Right atrium auricular region (tissue), 2 donors: Measurements from ENCODE around the gene ZC2HC1B. TPM values are rescaled to one million over a fixed set of nuclear protein-coding genes. Genes with fewer than 3 reads are reported as not detected.

Experiments
- DNase-seq: peaks from one replicate; pipeline ENCODE4 v3.0.0-alpha.2; 2019; ENCODE audit warnings: low spot score
- H3K27ac ChIP-seq, 2 donors: fragments of 200-600 bp; sonication (generic); 1 replicate in 1 of 2; 2 replicates in 1 of 2; pipeline ENCODE4 v1.5.1; 2016 to 2019
- H3K27me3 ChIP-seq, 2 donors: fragments of 200-600 bp; sonication (generic); one replicate each; pipeline versions ENCODE4 v1.5.1 to v1.6.0; 2017 to 2019
- H3K36me3 ChIP-seq: fragments of 200-600 bp; sonication (generic); one replicate; pipeline ENCODE4 v1.5.1; 2016
- H3K4me1 ChIP-seq, 2 donors: fragments of 200-600 bp; sonication (generic); one replicate each; pipeline versions ENCODE4 v1.5.1 to v1.6.0; 2017 to 2019
- H3K4me3 ChIP-seq, 2 donors: fragments of 200-600 bp; sonication (generic); 1 replicate in 1 of 2; 2 replicates in 1 of 2; pipeline ENCODE4 v1.5.1; 2017 to 2019; ENCODE audit warnings: mild to moderate bottlenecking in 1 of 2, moderate library complexity in 1 of 2
- H3K9me3 ChIP-seq, 2 donors: fragments of 200-600 bp; sonication (generic); one replicate each; pipeline ENCODE4 v1.5.1; 2019
- total RNA-seq, 2 donors: library from RNA; depleted of rRNA; stranded (reverse); fragments of >200 nt; gene quantifications; one replicate each; pipeline ENCODE4 v1.1.0, GENCODE V29; 2016
- TF ChIP-seq, protein P1 (sequence below), 2 donors: fragments of 200-600 bp; sonication (generic); IDR thresholded peaks; one replicate each; pipeline ENCODE4 v1.5.1; 2019; ENCODE audit warnings: antibody characterized with exemption in 2 of 2

The ZC2HC1B gene
- total RNA-seq, 2 donors from 2014 or later: not detected

DNA sequence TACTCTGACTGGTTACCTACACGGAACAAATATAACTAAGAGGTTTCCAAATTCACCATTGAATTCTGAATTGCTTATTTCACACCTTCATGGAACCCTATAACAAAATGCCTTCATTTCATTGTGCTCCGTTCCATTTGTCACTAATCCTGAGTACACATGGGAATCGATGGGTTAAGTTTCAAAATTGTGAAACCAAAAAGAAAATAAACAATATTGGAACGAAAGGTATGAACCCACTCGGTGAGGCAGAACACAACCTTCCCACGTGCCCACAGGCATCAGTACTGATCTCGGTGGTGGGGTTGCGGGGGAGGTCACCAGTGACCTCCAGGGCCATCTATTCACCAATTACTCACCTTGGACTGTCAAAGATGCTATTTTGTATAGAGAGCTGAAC is 109.8 kb downstream of the ZC2HC1B start:
- H3K4me3 ChIP-seq: no peak overlapping the region
- no peaks in the 10 kb centered on the region for H3K36me3 ChIP-seq
- H3K27ac ChIP-seq: no peak overlapping the region
- DNase-seq: no peak
- no peaks in the 10 kb centered on the region for H3K4me1 ChIP-seq
- TF ChIP-seq, protein P1, sequence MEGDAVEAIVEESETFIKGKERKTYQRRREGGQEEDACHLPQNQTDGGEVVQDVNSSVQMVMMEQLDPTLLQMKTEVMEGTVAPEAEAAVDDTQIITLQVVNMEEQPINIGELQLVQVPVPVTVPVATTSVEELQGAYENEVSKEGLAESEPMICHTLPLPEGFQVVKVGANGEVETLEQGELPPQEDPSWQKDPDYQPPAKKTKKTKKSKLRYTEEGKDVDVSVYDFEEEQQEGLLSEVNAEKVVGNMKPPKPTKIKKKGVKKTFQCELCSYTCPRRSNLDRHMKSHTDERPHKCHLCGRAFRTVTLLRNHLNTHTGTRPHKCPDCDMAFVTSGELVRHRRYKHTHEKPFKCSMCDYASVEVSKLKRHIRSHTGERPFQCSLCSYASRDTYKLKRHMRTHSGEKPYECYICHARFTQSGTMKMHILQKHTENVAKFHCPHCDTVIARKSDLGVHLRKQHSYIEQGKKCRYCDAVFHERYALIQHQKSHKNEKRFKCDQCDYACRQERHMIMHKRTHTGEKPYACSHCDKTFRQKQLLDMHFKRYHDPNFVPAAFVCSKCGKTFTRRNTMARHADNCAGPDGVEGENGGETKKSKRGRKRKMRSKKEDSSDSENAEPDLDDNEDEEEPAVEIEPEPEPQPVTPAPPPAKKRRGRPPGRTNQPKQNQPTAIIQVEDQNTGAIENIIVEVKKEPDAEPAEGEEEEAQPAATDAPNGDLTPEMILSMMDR (IDR thresholded peaks at IDR 0.05): no peak
- no peaks in the 10 kb centered on the region for H3K9me3 ChIP-seq
- H3K27me3 ChIP-seq: no peaks in the 10 kb centered on the region

DNA sequence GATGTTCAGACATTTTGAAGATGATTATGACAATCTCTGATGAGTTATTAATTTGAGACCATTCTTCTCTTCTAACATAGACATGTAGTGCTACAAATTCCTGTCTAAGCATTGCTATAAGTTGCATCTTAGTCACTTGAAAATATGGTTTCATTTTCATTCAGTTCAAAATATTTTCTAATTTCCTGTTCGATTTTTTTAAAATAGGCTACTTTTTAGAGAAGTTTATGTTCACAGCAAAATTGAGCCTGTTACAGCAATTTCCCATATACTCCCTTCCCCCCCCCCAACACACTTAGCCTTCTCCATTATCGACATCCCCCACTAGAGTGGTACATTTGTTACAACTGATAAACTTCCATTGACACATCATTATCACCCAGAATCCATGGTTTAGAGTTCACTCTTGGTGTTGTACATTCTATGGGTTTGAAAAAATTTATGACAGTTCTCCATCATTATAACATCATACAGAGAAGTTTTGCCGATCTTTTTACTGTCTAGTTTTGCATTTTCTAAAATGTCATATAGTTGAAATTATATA is 112.6 kb downstream of the ZC2HC1B start:
- H3K36me3 ChIP-seq: no peaks in the 10 kb centered on the region
- peaks cover 0 to 9% of the 10 kb centered on the region in 2 donors for H3K9me3 ChIP-seq
- TF ChIP-seq, protein P1 (IDR thresholded peaks at IDR 0.05): no peak
- no peak for DNase-seq
- H3K27ac ChIP-seq: no peak overlapping the region
- no peaks in the 10 kb centered on the region for H3K4me1 ChIP-seq
- no peak overlapping the region for H3K4me3 ChIP-seq
- no peaks in the 10 kb centered on the region for H3K27me3 ChIP-seq

DNA sequence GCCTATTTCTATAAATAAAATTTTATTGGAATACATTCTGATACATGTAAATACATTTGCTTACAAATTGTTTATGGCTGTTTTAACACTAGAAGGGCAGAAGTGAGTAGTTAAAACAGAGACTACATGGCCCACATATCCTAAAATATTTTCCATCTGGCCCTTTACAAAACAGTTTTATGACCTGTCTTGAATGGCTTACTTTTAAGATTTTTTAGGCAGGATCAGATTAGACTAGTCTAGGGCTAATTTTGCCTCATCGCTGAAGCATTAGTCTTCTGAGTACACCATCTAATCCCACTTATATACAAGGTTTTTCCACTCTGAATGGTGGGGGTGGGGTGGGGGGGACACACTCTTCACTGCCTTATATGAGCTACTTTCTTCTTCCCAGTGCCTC is 116.6 kb downstream of the ZC2HC1B start:
- TF ChIP-seq, protein P1 (IDR thresholded peaks at IDR 0.05): no peak
- H3K9me3 ChIP-seq: peaks cover 0 to 9% of the 10 kb centered on the region in 2 donors
- no peak overlapping the region for H3K4me3 ChIP-seq
- no peak overlapping the region for H3K27ac ChIP-seq
- H3K27me3 ChIP-seq: no peaks in the 10 kb centered on the region
- no peak for DNase-seq
- H3K4me1 ChIP-seq: no peaks in the 10 kb centered on the region
- H3K36me3 ChIP-seq: no peaks in the 10 kb centered on the region

DNA sequence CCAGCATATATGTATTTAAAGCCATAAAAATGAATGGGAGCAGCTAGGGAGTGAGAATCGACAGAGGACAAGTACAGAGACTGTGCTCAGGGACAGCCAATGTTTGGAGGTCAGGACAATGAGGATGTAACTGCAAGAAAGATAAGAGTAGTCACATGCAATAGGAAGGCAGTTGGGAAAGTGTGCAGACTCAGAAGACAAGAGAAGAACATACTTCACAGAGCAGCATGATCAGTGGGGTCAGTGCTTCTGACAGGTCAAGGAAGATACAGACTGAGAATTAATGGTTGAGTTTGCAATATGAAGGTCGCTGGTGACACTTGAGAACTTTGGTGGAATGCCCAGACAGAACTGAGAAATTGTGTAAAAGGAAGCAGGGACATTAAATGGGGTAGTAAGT is 118.7 kb downstream of the ZC2HC1B start:
- Histone ChIP-seq H3K4me1 (no peaks in the 10 kb centered on the region), H3K4me3 (no peak overlapping the region), H3K36me3 (no peaks in the 10 kb centered on the region), H3K27me3 (no peaks in the 10 kb centered on the region), H3K27ac (no peak overlapping the region), H3K9me3 (peaks cover 0 to 9% of the 10 kb centered on the region in 2 donors)
- DNase-seq: no peak
- TF ChIP-seq, protein P1 (IDR thresholded peaks at IDR 0.05): no peak

DNA sequence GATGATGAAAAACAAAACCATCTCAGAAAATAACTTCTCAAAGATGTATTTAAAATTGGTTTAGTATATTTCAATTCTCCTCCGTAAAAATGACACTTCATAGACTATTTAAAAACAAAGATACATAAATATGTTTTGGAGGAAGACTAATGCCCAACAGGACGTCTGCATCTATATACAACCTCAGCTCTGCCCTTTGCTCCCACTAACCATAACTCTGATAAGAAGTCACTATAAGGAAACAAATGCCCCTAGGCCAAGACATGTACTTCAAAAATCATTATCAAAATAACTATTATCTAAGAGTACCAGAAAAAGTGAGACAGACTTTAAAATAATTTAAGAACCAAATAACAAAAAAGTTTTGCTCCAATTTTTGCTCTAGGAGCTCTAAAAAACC is 120.4 kb downstream of the ZC2HC1B start:
- no peak for DNase-seq
- Histone ChIP-seq H3K27me3 (no peaks in the 10 kb centered on the region), H3K4me3 (no peak overlapping the region), H3K27ac (no peak overlapping the region), H3K36me3 (no peaks in the 10 kb centered on the region), H3K4me1 (no peaks in the 10 kb centered on the region), H3K9me3 (peaks cover 0 to 9% of the 10 kb centered on the region in 2 donors)
- TF ChIP-seq, protein P1 (IDR thresholded peaks at IDR 0.05): no peak

DNA sequence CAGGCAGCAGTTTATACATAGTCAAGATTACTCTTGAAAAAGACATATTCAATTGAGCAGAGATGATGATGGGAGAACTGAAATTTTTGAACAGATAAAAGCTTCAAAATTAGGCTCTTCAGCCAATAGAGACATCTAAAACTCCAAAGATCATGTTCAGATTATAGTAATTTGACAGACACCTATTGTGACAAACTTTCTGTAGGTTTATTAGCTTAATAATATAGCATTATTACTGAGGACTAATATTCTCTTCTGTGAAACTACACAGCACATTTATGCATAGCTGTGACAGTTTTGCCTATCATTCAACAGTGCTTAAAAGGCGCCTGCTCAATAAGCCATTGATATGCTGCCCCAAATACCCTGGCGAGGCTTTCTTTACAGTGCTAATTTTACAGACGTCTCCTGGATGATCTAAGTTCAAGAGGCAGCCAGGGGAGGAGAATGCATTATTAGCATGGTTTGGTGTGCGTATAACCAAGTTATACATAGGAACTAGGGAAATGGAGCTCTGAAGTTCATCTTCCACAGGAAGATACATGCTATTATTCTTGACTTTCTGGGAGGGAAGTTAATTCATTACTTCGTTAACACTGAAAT is 122.3 kb downstream of the ZC2HC1B start:
- Histone ChIP-seq H3K36me3 (no peaks in the 10 kb centered on the region), H3K9me3 (no peaks in the 10 kb centered on the region), H3K27me3 (no peaks in the 10 kb centered on the region), H3K4me3 (no peak overlapping the region), H3K27ac (no peak overlapping the region), H3K4me1 (no peaks in the 10 kb centered on the region)
- TF ChIP-seq, protein P1 (IDR thresholded peaks at IDR 0.05): no peak
- DNase-seq: no peak
